GM19324 (cell line): ENCODE results near the gene FSTL4.

ENCODE experiments used
- ATAC-seq: cut with Tn5 transposase; IDR thresholded peaks from one replicate; pipeline ENCODE4 v1.9.1; 2021; ENCODE audit warnings: mild to moderate bottlenecking, moderate library complexity; ENCODE audit not compliant: unreplicated experiment, low FRiP score

The FSTL4 gene

GRCh38 chr5:133483406-133484090 is 128.8 kb downstream of the FSTL4 start:
- ATAC-seq, result no peak

DNA sequence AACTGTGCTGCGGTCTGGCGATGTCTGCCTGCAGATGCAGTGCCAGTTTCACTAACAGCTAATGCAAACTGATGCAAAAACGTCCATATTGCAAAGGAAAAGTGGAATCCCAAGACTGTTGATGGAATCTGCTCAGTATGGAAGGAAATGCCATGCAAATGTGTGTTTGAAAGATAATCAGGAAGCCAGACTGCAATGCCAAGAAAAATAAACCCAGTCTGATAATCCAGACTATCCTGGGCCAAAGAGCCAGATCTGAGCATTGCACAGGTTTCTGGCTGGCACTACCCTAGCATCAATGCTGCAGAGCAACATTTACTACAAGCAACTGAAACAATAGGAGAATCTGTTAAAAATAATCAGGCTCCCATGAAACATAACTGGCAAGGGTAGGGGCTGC is 130.3 kb downstream of the FSTL4 start:
- ATAC-seq, result no peak

DNA sequence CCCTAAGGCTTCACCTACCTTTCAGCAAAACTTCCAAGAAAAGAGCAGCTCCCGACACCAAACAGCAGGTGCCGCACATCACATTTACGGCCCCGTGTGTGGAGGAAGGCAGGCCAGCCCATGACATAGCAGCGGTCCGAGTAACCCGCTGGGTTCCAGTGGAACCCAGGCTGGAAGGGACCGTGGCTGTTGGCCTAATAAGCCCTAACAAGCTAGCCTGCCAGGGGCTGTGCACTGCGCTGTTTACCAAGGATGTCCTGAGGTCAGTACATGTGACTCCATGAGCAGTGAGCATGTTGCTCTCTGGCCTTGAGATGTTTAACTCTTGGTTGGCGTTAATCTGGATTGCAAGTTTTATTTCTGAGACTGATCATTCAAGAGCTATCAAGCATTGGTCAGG is 131.5 kb downstream of the FSTL4 start:
- no peak for ATAC-seq

GRCh38 chr5:133480366-133480765 is 132.0 kb downstream of the FSTL4 start:
- no peak for ATAC-seq

GRCh38 chr5:133478199-133478985 is 133.9 kb downstream of the FSTL4 start:
- no peak for ATAC-seq

DNA sequence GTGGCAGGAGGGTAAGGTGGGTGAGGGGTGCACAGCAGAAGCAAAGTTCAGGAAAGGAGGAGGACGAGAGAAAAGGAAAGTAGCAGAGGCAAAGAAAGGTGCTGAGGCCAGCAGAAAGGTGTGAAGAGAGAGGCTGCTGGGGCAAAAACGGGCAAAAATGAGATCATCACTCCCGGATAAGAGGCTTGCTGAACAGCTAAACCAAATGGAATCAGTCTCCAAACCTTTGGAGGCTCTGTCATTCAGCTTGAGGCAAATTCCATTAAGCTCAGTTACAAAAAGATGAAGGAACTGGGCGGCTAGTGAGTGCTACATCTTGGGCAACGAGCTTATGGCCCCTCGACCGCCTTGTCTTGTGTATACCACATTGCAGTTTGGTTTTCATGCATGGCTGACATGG is 136.4 kb downstream of the FSTL4 start:
- no peak for ATAC-seq

- ATAC-seq, result no peak
Observed at GRCh38 chr5:133474851-133475590, 137.3 kb downstream of the FSTL4 start.

GRCh38 chr5:133473291-133473690 is 139.1 kb downstream of the FSTL4 start:
- ATAC-seq, result no peak

DNA sequence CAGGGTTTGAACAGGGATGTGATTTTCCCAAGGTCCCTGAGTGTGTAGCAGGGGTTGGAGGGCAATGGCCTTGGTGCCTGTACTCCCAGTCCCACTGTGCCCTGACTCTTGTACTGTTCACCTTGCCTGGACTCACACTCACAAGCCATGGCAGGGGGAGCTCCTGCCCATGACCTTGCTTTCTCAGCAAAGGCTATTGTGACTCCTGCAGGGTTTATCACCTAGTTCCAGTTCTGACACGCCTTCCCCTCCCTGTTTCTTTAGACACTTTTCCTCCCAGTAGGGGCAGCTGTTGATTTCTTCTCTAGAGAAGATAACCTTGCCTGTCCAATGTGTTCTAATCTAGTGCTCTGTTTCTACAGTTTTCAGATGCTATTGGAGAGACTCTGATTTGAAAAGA is 139.5 kb downstream of the FSTL4 start:
- no peak for ATAC-seq

GRCh38 chr5:133471699-133472098 is 140.6 kb downstream of the FSTL4 start:
- no peak for ATAC-seq

DNA sequence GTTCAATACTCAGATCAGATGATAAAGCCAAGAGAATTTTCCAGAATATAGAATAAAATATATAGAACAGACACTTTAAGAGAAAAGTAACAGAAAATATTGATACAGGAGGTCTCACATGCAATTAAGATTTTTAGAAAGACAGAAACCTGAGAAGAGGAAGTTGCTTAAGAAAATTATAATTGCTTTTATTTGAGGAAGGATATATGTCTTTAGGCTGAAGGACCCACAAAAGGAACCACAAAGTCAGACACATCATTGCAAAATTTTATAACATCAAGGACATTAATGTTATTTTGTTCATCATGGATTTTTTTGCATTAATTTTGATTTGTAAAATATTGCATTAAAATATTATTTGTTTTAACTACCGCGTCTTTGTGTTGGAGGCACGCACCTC is 141.5 kb downstream of the FSTL4 start:
- ATAC-seq, result no peak

DNA sequence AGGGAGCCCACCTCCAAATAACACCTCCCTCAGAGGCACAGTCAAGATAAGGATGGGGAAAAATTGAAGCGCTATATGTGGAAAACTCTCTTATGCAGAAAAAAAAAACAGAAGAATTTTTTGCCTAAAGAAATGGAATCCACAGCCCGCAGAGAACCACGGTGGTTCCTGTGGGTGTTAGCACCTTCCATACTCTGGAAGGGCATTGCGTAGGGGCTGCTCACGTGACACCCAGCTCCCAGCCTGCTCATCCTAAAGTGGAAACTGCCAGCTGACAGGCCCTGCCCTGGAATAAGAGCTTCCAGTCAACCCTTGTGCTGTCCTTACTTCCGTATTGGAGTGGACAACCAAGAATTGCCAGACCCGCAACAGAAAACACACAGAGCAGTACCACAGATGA is 142.5 kb downstream of the FSTL4 start:
- no peak for ATAC-seq

DNA sequence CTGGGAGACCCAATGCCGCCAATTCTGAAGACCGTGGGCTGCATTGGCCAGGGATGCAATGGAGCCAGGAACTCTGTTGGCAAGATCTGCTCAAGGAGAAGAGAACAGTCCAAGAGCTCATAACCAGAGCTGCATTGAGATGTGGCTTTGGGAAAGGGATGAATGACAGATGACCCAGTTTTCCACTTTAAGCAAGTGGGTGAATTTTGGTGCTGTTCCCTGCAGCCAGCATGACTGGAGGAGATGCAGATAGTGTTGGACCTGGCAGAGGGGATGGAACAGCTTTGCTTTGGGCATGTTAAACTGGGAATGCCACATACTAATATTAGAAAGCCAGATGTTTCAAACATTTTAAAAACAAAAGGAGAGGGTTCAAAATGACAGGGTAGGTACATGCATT is 143.1 kb downstream of the FSTL4 start:
- ATAC-seq, result no peak

GRCh38 chr5:133468596-133468995 is 143.7 kb downstream of the FSTL4 start:
- no peak for ATAC-seq

DNA sequence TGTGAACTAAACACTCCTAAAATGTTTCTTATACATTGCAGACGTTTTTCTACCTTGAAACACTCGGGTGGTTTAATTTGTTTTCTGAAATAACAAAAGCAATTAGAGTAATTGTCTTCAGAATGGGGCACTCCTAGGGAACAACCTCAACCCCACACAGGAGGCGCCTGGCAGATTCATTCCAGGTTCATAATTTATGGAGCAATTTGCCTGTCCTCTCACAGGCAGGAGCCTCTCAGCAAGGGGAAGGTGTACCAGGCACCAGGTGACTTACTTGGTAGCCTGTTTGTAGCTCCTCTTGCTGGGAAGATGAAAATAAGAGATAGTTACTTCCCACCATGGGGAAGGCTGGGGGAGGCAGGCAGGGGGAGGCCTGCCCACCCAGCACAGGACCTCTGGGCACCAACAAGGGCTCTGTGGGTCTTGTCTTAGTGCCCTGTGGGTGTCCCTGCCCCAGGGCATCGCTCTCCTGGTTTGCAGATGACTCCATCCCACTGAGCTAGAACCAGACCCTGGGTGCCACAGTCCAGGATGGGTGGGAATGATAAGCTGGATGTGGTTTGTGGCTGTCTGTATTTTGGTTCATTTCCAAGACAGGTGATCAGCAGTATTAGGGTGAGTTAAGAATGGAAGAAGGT is 144.4 kb downstream of the FSTL4 start:
- no peak for ATAC-seq

GRCh38 chr5:133467335-133467779 is 145.0 kb downstream of the FSTL4 start:
- no peak for ATAC-seq

DNA sequence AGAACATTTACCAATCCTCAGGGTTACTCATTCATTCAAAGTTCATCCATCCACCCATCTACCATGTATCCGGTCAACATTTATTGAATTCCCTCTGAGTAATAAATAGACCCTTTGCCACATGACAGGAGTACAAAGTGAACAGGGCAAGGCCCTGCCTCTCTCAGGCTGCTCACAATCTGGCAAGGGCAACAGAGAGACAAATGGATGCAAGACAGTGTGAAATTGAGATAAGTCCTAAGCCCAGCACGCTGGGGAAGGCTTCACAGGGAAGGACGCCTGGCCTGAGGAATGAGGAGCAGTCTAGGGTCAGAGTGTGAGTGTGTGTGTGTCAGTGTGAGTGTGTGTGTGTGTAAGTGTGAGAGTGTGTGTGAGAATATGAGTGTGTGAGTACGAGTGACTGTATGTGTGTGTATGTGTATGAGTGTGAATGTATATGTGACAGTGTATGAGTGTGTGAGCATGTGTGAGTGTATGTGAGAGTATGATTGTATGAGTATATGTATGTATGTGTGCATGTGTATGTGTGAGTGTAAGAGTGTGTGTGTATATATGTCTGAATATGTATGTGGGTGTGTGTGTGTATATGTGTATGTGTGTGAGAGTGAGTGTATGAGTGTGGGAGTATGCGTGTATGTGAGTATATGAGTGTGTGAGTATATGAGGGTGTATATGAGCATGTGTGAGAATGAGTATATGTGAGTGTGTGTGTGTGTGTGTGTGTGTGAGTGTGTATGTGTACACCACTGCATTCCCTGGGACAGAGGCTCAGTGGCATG is 145.6 kb downstream of the FSTL4 start:
- no peak for ATAC-seq

DNA sequence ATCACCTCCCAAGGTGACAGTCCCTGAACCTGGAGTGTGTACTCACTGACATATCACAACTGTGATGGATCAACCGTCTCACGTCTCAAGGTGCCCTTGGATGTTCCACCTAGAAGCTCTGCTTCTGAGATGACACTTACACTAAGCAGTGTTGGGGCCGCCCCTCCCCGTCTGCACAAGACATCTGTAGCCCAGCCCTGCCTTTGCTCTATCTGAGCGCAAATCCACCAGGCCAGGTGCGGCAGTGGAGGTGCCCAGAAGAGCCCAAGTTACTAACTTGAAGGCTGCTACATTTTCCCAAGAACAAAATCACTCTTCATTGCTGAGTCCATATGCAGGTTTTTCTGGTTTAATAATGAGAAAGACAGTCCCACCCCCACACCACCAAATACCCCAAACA is 148.3 kb downstream of the FSTL4 start:
- ATAC-seq, result no peak

DNA sequence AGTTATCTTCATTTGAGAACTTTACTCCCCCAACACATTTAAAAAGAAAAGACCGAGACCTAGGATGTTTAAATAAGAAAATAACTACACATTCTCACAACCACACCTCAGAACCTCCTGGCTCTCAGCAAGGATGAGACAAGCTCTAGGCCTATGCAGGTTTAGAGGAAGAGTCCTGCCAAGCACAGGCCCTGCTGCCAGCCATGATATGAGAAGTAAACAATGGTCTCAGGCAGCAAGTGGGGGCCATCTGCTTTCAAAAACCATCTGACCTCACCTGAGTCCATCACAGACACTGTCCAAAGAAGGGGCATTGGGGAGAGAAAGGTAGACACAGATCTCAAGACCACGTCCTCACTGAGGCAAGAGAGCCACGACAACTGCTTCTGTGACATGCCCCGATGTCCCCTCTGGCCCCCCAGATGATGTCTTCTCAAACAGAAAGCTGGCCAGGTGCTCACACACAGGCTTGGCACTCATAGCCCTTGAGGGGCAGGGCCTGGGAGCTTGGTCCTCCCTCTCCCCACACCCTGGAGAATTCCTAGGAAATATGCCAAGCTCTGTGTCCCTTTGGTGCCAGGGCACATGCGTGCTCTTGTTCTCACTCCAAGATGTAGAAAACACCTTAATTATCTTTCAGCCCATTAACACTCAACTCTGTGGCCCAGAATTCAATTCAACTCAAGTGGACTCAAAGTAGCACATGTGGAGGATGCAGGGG is 150.4 kb downstream of the FSTL4 start:
- ATAC-seq, result no peak
